ENCODE results near the gene IL17B.

DNA sequence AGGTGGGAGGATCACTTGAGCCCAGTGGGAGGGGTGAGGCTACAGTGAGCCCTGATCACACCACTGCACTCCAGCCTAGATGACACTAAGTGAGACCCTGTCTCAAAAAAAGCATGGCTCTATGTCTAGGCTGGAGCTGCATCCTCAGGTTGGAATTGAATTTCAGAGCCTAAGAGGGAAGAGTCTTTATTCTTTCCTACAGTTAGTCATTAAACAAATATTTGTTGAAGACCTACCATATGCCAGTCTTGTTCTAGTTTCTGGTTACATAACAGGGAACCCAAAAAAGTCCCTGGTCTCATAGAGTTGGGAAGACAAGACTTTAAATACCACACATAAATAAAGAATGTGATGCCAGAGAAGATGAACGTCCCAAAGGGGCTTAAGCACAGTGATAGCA is 40.7 kb downstream of the IL17B start:
- TF ChIP-seq, protein P1, sequence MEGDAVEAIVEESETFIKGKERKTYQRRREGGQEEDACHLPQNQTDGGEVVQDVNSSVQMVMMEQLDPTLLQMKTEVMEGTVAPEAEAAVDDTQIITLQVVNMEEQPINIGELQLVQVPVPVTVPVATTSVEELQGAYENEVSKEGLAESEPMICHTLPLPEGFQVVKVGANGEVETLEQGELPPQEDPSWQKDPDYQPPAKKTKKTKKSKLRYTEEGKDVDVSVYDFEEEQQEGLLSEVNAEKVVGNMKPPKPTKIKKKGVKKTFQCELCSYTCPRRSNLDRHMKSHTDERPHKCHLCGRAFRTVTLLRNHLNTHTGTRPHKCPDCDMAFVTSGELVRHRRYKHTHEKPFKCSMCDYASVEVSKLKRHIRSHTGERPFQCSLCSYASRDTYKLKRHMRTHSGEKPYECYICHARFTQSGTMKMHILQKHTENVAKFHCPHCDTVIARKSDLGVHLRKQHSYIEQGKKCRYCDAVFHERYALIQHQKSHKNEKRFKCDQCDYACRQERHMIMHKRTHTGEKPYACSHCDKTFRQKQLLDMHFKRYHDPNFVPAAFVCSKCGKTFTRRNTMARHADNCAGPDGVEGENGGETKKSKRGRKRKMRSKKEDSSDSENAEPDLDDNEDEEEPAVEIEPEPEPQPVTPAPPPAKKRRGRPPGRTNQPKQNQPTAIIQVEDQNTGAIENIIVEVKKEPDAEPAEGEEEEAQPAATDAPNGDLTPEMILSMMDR (IDR thresholded peaks at IDR 0.05; ENCODE audit: low read depth, low read length, poor library complexity, severe bottlenecking) = no peak
- TF ChIP-seq EZH2phosphoT487 (IDR thresholded peaks at IDR 0.05; ENCODE audit: borderline replicate concordance, low read length) = no peak

Measured in DOHH2 (cell line).